HG03469 (cell line): ENCODE measurements around the gene SDF2L1.

Experiments
- ATAC-seq: cut with Tn5 transposase; IDR thresholded peaks from one replicate; pipeline ENCODE4 v1.9.1; 2021; ENCODE audit warnings: mild to moderate bottlenecking, moderate library complexity, moderate number of reproducible peaks; ENCODE audit not compliant: unreplicated experiment

SDF2L1 gene

DNA sequence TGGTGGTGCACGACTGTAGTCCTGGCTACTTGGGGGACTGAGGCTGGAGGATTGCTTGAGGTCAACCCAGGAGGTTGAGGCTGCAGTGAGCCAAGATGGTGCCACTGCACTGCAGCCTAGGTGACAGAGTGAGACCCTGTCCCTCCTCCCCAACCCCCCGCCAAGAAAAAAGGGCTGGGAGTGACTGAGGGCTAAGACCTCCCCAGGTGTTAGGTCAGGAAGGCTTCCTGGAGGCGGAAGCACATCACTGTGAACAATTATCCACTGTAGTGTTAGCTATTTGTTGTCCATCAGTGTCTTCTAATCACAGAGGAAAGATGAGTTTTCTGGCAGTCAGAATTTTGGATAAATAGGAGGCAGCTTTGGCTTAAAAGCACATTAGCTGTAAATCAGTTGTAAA, 21.1 kb upstream of the SDF2L1 start:
- ATAC-seq = no peak

DNA sequence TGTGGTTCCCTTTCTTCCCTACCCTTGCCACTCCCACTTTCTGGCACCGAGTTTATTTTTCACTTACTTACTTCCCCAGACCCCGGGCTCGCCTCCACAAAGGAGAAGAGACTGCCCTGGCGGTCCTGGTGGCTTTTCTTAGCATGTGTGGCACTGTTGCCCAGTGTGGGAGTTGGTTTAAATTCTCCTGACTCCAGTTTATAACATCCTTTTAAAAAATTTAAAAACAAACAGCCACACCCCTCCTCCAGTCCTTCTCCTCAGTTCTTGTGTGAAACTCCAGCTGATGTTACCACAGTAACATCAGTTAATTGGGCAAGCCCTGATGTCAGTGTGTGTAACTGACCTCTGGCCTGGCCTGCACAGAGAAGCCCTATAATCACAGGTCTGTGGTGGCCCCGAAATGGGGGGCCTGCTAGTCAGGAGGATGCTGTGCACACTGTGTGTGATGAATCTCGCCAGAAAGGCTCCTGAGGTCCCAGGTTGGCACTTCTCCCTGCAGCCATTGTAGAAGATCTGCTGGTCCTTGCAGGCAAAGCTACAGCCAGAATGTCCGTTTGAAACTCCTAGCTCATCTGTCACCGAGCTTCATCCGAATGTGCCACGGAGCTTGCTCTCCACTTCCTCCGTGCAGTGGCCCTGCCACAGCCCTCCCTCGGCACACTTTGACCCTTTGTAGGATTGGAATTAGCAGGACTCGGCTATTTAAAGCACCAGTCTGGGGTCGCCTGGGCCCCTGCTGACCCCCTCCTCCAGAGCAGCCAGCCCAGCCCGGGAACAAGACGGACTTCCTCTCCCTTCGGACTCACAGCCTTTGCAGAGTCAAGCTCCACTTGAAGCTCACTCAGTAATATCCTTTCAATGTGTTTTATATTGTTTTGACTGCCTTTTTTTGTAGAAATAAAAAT, 19.8 kb upstream of the SDF2L1 start:
- ATAC-seq = no peak

DNA sequence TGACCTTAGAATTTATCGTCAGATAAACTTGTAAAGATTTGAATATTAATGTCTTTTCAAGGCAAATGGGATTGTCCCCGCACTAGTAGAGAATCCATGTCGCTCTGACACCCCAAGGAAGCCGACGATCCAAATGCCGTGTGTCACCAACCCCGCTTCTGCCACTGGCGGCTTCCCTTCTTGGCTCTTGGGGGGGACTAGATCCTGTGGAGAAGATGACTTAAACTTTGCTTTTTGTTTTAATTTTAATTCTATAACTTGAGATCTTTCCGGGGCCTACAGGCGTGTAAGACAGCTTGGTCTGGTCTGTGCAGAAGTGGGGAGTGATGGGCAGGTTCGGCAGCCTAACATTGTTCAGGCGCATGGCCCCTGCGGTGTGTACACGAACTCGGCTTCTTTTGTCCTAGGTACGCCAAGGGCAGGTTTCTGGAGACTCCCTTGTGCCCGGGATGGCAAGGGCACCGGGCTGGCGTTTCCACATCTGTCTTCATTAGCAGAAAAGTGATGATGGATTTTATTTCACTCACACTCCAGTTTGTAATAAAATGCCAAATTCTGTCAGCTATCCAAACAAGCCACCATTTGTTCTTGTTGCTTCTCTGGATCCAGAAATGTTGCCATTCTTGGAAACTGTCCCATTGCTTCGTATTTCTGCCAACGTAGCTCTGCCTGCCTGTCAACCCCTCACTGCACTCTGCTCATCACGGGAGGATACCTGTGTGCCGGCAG, 19.0 kb upstream of the SDF2L1 start:
- no peak for ATAC-seq

DNA sequence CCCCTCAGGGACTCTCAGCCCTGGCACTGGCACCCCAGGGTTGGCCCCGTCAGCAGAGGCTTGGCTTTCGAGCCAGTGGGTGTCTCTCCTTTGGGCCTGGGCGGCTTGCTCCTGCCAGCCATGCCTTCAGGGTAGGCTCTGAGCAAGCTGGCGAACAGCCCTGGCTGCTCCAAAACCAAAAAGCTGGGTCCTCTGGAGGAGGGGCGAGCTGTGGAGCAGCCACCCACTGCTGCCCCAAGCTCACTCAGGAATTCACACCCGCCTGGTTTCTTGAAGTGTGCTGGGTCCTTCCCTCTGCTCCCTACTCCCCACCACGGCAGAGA, 18.5 kb upstream of the SDF2L1 start:
- ATAC-seq = no peak

DNA sequence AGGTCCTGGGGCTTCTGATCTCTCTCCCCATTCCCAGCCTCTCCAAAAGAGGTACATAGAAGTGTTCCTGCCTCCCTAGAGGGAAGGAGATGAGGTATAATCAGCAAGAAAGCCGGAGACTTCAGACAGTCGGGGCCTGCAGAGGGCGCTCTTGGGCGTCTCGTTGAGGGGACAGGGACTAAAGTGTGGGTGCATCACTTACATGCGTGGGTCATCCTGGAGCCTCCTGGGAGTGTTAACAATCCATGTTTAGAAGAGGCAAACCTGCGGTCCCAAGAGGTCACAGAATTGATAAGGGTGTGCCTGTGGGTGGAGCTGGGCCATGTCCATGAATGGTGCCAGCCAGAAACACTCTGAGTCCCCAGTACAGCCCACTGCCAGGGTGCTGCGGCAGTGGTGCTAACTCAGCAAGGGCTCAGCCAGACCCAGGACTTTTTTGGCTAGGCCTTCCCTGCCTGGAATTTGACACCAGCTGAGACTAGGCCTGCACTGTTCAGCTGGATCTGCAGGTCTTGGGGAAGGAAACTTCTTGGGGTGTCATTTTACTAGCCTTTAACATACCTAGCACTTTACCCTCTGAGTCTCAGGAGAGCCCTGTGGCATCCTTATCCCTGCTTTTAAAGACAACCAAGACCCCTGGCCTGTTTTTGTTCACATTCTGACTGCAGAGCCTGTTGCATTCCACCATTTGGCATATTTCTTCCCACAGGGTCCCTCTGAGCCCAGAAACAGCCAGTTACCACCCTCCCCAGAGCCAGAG, 17.8 kb upstream of the SDF2L1 start:
- ATAC-seq = no peak

DNA sequence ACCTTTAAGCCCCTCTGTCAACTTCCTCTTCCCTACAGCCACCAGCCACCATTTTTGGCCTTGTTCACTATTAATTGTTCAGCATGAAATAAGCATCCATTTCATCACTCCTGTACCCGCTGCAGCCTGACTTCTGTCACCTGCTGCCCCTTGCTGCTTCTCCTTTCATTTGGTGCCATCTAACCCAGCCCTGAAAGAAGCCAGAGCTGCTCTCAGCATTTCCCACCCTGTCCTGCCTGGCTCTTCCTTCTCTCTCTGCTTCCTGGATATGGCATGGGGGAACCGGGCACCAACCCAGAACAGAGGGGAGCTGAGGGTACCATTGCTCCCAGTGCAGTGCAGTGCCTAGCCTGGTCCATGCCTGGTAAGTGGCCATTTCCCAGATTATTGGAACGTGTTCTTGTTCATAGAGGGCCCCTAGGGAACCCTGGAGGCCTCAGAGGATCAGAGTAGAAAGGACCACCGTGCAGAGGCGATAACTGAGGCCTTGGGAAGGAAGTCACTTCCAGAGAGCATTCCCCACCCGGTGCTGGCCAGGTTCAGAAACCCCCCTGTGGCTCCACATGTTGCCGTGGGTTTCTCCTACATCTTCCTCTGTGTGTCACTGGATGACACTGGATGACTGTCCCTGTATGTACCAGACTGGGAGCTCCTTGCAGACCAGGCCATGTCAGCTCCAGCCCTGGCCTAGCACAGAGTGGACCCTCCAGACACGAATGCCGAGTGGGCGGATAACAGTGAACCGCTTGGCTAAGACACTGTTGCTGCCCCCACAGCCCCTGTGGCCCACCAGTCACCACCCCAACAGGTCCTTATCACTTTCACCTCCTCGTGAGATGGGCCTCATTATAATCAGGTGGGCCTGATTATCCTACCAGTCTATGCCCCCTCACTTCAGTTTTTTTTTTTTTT, 17.0 kb upstream of the SDF2L1 start:
- ATAC-seq = no peak

DNA sequence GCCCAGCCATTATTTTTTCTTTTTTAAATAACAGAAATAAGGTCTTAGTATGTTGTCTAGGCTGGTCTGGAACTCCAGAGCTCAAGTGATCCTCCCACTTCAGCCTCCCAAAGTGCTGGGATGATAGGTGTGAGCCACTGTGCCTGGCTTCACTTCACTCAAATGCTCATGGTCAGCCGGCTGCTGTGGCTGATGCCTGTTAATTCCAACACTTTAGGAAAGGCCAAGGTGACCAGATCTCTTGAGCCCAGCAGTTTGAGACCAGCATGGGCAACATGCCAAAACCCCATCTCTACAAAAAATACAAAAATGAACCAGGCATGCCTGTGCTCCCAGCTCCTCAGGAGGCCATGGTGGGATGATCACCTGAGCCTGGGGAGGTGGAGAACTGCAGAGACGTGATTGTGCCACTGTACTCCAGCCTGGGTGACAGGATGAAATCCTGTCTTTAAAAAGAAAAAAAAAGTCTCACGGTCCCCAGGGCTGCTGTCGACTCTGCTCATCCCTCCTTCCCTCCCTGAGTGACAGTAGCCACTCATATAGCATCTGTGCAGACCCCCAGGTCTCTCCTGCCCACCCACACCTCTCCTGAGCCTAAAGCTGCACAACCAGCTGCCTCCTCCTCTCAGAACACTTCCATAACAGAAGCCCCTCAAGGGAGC, 15.9 kb upstream of the SDF2L1 start:
- no peak for ATAC-seq

DNA sequence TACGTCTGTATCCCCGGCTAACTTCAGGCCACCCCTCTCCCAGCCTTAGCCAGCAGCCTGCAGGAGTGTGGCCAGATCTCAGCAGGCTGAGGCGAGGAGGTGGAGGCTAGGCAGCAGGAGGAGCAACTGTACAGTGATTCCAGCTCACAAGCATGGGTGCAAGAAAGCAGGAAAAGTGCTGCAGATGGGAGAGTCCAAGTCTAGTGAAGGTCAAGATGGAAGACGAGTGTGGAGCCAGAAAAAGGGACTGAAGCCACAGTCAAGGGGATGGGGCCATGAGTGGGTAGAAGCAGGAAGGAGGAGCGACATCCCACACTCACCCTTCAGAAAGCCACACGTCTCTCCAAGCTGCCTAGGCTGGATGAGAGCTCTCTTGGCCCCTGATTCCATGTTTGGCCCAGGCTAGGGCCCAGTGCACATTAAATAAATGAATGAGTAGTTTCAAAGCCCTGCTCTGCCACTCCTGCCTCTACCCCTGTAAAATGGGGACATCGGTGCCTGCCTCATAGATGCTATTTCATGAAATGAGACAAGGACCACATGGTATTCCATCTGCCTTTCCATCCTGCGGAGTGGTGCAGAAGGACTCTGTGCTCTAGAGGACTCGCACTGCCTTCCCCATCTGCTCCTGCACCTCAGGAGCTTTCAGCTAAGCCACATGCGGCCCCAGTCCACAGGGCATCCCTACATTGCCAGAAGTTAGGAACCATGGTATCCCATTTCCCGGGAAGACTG, 15.2 kb upstream of the SDF2L1 start:
- no peak for ATAC-seq

DNA sequence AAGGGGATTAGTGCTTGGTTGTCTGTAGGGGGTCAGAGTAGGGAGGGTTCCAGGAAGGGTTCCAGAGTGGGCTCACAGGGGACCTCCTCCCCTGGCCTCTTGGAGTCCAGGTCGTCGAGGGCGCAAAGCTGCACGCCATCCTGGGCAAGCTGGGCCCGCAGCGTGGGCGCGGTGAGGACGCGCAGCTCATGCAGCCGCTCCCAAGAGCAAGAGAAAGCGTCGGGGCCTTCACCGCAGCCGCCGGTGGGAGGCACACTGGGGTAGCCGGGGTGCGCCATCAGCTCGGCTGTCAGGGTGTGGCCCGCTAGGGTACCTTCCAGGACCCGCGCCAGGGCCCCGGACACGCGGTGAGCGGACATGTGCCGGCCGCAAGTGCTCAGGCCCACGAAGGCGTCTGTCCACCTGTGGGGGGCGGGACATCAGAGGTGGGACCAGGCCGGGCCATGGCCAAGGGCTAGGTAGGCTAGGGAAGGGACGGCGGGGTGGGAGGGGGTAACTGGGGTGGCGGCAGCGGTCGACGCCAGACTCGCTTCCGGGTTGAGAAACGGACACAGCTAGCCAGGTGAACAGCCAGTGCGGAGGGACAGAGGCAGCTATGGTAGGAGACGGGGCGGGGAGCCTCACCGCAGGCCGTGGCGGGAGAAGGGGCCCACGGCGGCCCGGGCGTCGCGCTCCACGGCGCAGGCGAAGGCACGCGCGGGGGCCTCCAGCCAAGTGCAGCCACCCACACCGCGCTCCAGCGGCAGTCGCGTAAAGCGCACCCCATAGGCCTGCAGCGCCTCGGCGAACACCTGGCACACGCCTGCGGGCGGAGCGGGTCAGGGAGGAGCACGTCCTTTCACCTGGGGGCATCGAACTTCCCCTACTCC, 13.5 kb upstream of the SDF2L1 start:
- no peak for ATAC-seq

DNA sequence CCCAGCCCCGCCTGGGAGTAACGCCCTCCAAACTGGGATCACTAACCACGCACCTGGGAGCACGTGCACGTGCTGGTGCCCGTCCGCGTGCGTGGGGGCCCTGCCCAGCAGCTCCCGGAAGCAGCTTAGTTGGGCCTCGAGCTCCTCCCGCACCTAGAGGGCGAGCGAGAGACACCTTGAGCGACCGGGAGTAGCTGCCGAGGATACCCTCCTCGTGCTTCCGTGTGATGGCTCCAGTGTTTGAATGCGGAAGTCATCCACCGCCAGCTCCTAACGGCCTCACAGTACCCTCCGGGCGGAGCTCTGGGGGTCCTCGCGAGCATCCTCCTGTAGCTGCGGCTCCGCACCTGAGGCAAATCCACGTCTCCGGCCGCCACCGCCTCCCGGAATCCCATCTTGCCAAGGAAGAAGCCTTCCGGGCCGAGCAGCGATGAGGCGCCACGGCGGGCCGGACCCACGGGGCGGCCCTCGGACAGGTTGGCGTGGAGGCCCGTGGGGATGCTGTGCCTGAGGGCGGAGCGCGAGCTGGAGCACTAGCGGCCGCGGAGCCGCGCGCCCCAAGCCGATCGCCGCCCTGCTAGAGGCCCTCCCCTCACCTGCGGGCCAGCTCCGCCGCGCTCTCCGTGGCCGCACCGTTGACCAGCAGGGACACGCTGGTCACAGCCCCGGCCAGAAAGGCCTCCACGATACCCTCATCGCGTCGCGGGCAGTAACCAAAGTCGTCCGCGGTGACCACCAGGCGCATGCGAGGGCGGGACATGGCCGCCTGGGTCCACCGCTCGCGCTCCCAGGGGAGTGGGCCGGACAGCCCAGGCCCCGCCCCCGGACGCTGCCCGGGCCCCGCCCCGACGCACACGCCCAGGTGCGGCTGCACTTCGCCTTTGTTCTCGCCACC, 12.6 kb upstream of the SDF2L1 start, which contains the start of gene YDJC:
Gene YDJC, minus strand, starts transcription at position 768 of the 895 bp plus-strand sequence. Its CDS starts 8 bp downstream, at position 760.
- peak; percentile 65 for ATAC-seq

DNA sequence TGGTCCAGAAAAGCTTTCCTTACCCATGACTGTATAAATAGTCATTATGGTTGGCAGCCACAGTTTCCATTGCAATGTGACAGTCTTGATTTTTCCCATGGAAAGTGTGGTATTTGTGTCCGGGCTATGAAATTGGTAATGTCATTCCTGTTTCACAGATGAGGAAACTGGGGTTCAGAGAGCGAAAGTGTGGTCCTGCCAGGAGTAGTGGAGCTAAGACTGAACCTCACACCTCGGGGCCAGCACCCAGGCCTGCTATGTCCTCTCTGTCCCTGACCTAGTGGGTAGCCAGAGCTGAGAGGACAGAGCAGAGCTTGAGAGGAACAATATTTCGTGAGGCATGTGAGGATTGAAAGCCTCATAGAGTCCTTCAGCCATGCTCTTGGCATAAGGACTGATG, 11.1 kb upstream of the SDF2L1 start:
- ATAC-seq = no peak

DNA sequence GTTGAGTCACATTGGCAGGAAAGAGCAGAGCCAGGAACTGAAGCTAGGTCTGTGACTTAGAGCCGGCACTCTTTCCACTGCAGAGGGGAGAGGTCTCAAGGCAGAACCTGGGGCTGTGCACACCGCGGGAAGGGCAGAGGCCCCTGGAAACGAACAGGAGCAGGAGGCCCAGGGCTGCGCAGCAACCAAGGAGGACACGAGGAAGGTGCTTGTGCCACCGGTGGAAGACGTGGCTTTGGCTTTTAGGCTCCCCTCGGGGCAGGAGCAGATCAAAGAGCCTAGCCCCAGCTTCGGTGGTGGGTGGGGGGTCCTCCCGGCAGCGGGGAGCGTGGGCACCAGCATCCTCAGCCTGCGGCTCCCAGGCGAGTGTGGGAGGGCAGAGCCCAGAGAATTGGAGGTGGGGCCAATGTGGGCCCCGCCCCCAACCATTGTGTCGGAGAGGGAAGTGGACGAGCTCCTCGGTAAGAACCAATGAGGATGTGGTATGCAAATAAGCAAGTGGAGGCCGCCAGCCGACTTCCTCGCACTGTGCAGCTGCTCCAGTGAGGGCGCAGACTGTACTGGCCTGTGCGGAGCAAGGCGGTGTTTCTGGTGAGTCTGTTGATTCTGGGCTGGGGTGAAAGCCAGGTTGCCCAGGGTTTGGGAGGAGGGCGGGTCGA, 9.7 kb upstream of the SDF2L1 start, which contains the start of gene CCDC116:
Gene CCDC116, plus strand, starts transcription at position 524 of the 659 bp plus-strand sequence. CDS start 422 bp downstream, outside the sequence.
- no peak for ATAC-seq

DNA sequence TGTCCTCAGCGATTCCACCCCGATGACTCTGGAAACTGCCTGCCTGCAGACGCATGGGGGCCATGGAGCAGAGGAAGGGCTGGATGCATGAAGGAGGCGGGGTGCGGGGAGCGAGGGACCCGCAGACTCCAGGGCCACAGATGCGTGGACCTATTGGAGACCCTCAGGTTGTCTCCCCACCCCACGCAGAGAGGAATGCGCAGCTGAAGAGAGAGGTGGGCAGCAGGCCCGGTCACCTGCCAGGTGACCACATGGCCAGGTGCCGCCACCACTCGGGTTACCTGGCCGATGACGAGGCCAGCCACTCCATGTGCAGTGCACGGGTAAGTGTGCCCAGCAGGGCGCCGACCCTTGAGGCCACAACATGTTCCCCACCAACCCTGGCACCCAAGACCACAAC, 9.2 kb upstream of the SDF2L1 start:
- ATAC-seq = no peak

DNA sequence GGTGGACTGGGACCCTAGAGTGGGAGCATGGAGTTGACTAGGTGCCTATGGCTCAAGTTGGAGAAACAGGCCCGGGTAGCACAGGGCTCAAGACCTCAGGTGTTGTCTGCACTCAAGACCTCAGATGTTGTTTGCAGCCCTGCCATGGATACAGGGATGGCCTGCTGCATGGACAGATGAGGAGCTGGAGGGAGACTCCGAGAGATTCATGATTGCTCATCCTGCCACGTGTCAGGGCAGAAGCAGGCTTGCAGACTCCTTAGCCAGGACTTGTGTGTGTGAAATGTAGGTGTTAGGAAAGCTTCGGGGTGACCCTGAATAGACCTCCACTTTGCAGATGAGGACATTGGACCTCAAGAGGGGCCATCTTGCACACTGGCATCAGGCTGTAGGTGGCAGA, 8.6 kb upstream of the SDF2L1 start:
- no peak for ATAC-seq

DNA sequence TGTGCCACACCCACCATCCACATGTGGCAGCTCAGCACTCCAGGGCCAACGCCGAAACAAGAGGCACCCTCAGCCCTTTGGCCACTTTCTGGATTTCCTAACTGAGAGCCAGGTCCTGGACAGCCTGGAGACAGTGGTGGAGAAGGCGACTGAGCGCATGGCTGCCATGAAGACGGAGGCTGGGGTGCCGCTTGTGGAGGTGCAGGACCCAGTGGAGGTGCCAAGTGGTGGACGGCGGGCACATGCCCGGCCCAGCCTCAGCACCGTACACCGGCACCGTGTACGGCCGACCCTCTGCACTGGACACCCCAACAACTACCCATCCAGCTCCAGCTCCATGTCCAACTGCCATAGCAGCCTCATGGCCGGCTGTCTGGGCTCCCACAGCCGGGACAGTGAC, 8.0 kb upstream of the SDF2L1 start:
- no peak for ATAC-seq

DNA sequence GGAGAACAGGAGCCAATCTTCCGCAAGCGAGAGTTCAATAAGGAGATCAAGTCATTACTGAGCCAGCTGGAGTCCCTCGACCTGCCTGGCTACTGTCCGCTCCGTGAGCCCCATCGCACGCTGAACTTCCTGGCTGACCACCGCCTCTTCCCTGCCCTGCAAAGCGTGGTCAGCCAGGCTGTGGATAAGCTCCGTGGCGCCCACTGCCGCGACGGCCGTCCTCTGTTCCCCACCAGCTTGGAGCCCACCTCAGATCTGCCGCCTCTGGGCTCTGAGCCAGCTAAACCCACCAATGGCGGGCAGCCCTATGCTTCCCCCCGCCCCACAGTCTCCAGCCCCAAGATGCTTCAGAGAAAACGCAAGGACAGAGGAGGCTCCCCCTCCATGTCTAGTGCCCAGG, 7.3 kb upstream of the SDF2L1 start:
- ATAC-seq = no peak
